PC-3 (cell line): ENCODE measurements around the gene NAPEPLD. TPM values are rescaled to one million over a fixed set of nuclear protein-coding genes. Genes with fewer than 3 reads are reported as not detected.
A peak's percentile ranks its signal among the peaks of the same experiment; 100 is the strongest.
"Not testable (repeated sequence)": the region's sequence is repeated elsewhere in the genome, so short reads cannot be mapped to it uniquely, and the experiment has no call there.

ENCODE experiments used
- ATAC-seq: fragments of 200-7000 bp; cut with Tn5 transposase; 2 replicates; pipeline ENCODE4 v1.9.1; 2020; ENCODE audit warnings: mild to moderate bottlenecking, moderate library complexity
- BruUV-seq: library from RNA; stranded (reverse); fragments of 400-500 nt; replicated peaks from 2 replicates; lab custom pipeline; 2021; lab: Mats Ljungman, UMichigan
- CTCF ChIA-PET: fragments of 300-600 bp; sonication (Branson Sonifier 250); formaldehyde crosslinking; loops from one replicate; lab custom pipeline; 2022; ENCODE audit warnings: antibody characterized with exemption; lab: Charles Lee
- POLR2A ChIA-PET: fragments of 300-600 bp; sonication (Branson Sonifier 250); formaldehyde crosslinking; loops from one replicate; lab custom pipeline; 2022; ENCODE audit warnings: antibody characterized with exemption; ENCODE audit not compliant: unreplicated experiment; lab: Charles Lee
- DNase-seq: peaks from one replicate; pipeline ENCODE4 v3.0.0-alpha.2; 2015
- H2AFZ ChIP-seq: fragments of 300-600 bp; sonication (generic); 2 replicates; pipeline ENCODE4 v1.6.0; 2016; ENCODE audit warnings: antibody characterized with exemption, low read length
- H3F3A ChIP-seq: fragments of 300-600 bp; sonication (generic); one replicate; pipeline ENCODE4 v1.6.0; 2017; ENCODE audit warnings: antibody characterized with exemption, low read length, control low read depth, mild to moderate bottlenecking; ENCODE audit not compliant: unreplicated experiment
- H3K27ac ChIP-seq: fragments of 300-600 bp; sonication (generic); 2 replicates; pipeline ENCODE4 v1.5.1; 2016; ENCODE audit warnings: mild to moderate bottlenecking, low read length
- H3K27me3 ChIP-seq: fragments of 300-600 bp; sonication (generic); 2 replicates; pipeline ENCODE4 v1.6.1; 2016; ENCODE audit warnings: low read length, mixed read lengths
- H3K36me3 ChIP-seq: fragments of 300-600 bp; sonication (generic); 2 replicates; pipeline ENCODE4 v1.6.1; 2016; ENCODE audit warnings: low read depth, mixed run types, low read length, mixed read lengths
- H3K4me1 ChIP-seq: fragments of 300-600 bp; sonication (generic); 2 replicates; pipeline ENCODE4 v1.5.1; 2016; ENCODE audit warnings: low read length; ENCODE audit not compliant: insufficient read depth
- H3K4me2 ChIP-seq: fragments of 300-600 bp; sonication (generic); 2 replicates; pipeline ENCODE4 v1.6.0; 2016; ENCODE audit warnings: low read length
- H3K4me3 ChIP-seq: fragments of 300-600 bp; sonication (generic); 2 replicates; pipeline ENCODE4 v1.5.1; 2016; ENCODE audit warnings: mild to moderate bottlenecking, low read length, mixed read lengths
- H3K79me2 ChIP-seq: fragments of 300-600 bp; sonication (generic); 2 replicates; pipeline ENCODE4 v1.6.1; 2017; ENCODE audit warnings: low read length, mixed read lengths
- H3K9ac ChIP-seq: fragments of 300-600 bp; sonication (generic); 2 replicates; pipeline ENCODE4 v1.6.0; 2016; ENCODE audit warnings: mild to moderate bottlenecking, low read length
- H3K9me2 ChIP-seq: fragments of 300-600 bp; sonication (generic); replicated peaks from 2 replicates; pipeline ENCODE4 v1.6.1; 2016; ENCODE audit warnings: mixed run types, low read length, mixed read lengths
- H3K9me3 ChIP-seq: fragments of 300-600 bp; sonication (generic); 2 replicates; pipeline ENCODE4 v1.6.1; 2016; ENCODE audit warnings: low read length, mixed read lengths
- H4K20me1 ChIP-seq: fragments of 300-600 bp; sonication (generic); 2 replicates; pipeline ENCODE4 v1.6.1; 2016; ENCODE audit warnings: low read length, mixed read lengths
- EZH2 ChIP-seq: fragments of 300-600 bp; sonication (generic); IDR thresholded peaks from one replicate; pipeline ENCODE4 v1.6.1; 2017; ENCODE audit warnings: antibody characterized with exemption, mild to moderate bottlenecking, low read length; ENCODE audit not compliant: unreplicated experiment
- EZH2phosphoT487 ChIP-seq: fragments of 300-600 bp; sonication (generic); IDR thresholded peaks from 2 replicates; pipeline ENCODE4 v1.6.1; 2018; ENCODE audit warnings: mild to moderate bottlenecking, antibody characterized with exemption, low read length, borderline replicate concordance
- intact Hi-C: fragments of 100-400 bp; cut with micrococcal nuclease; formaldehyde crosslinking; loops from 2 replicates; pipeline ENCODE4 v1.9.0; 2023
- total RNA-seq: library from RNA; depleted of rRNA; stranded (reverse); fragments of >200 nt; gene quantifications from 2 replicates; pipeline ENCODE4 v1.2.3, GENCODE V29; 2014
- TF ChIP-seq, protein P1 (sequence below): fragments of 300-600 bp; sonication (generic); conservative IDR thresholded peaks from 2 replicates; pipeline ENCODE4 v1.5.1; 2017; ENCODE audit warnings: antibody characterized with exemption, low read depth, mild to moderate bottlenecking, low read length

Gene NAPEPLD
- total RNA-seq, 1 experiment from 2014 or later, result 2.5 TPM

DNA sequence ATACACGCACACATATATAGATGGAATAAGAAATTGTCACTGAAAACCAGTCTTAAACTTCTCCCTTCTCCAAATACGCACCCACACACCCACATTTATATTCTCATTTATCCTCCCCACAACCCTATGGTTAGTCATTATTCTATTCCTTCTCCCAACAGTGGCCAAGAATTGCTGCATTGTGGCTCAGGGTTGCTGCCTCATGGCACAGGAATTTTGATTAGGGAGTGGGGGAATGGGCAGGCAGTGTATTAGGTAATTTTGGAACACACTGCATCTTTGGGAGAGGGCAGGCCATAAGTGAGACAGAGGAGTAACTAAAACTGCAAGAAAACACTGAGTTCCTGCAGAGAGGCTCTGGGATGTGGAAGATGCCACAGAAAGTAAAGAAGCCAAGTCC lies 35.7 kb downstream of the NAPEPLD start:
- ATAC-seq (peak; percentile 99), DNase-seq (peak; percentile 95)
- Histone ChIP-seq H3K36me3 (no peaks in the 10 kb centered on the region; the same call in 1 of the 2 replicates), H3K9ac (no peak overlapping the region), H3K27me3 (no peaks in the 10 kb centered on the region), H2AFZ (no peak overlapping the region), H3K4me2 (peak overlapping the region; percentile 39), H3K9me2 (no peaks in the 10 kb centered on the region), H3K4me3 (no peak overlapping the region), H3F3A (peaks cover 3% of the 10 kb centered on the region), H3K79me2 (no peaks in the 10 kb centered on the region), H3K4me1 (peaks cover 11% of the 10 kb centered on the region), H3K9me3 (no peaks in the 10 kb centered on the region), H4K20me1 (no peaks in the 10 kb centered on the region), H3K27ac (peak overlapping the region; percentile 72)
- intact Hi-C loops, result loop anchor here (2.0 kb wide), 2 partner anchors 18 to 30 kb away; no protein-coding TSS in a partner anchor
- POLR2A ChIA-PET, result no interaction called here
- CTCF ChIA-PET, result no interaction called here
- no TSS peak for BruUV-seq
- TF ChIP-seq, protein P1, sequence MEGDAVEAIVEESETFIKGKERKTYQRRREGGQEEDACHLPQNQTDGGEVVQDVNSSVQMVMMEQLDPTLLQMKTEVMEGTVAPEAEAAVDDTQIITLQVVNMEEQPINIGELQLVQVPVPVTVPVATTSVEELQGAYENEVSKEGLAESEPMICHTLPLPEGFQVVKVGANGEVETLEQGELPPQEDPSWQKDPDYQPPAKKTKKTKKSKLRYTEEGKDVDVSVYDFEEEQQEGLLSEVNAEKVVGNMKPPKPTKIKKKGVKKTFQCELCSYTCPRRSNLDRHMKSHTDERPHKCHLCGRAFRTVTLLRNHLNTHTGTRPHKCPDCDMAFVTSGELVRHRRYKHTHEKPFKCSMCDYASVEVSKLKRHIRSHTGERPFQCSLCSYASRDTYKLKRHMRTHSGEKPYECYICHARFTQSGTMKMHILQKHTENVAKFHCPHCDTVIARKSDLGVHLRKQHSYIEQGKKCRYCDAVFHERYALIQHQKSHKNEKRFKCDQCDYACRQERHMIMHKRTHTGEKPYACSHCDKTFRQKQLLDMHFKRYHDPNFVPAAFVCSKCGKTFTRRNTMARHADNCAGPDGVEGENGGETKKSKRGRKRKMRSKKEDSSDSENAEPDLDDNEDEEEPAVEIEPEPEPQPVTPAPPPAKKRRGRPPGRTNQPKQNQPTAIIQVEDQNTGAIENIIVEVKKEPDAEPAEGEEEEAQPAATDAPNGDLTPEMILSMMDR, result no peak
- TF ChIP-seq EZH2phosphoT487 (no peak), EZH2 (no peak)

GRCh38 chr7:103106703-103107070 lies 42.2 kb downstream of the NAPEPLD start:
- H4K20me1 ChIP-seq, CTCF ChIA-PET, H3F3A ChIP-seq, H3K36me3 ChIP-seq, DNase-seq, BruUV-seq, H3K9me3 ChIP-seq, H3K9me2 ChIP-seq, H3K9ac ChIP-seq, H3K27ac ChIP-seq, intact Hi-C loops, POLR2A ChIA-PET, H3K79me2 ChIP-seq, H3K27me3 ChIP-seq, H3K4me1 ChIP-seq, H3K4me3 ChIP-seq, H2AFZ ChIP-seq, H3K4me2 ChIP-seq, ATAC-seq: not testable (repeated sequence)

- Histone ChIP-seq H3K9me3 (no peaks in the 10 kb centered on the region), H2AFZ (no peak overlapping the region), H3K9me2 (no peaks in the 10 kb centered on the region), H3K4me2 (no peak overlapping the region), H3K27ac (no peak overlapping the region), H3K79me2 (no peaks in the 10 kb centered on the region), H3K27me3 (no peaks in the 10 kb centered on the region), H3K9ac (no peak overlapping the region), H3K4me3 (no peak overlapping the region), H3K4me1 (no peaks in the 10 kb centered on the region), H4K20me1 (no peaks in the 10 kb centered on the region), H3F3A (no peaks in the 10 kb centered on the region), H3K36me3 (peaks cover 8% of the 10 kb centered on the region)
- DNase-seq, result no peak
- ATAC-seq, result no peak
- no TSS peak for BruUV-seq
- TF ChIP-seq EZH2phosphoT487 (no peak), EZH2 (no peak)
- TF ChIP-seq, protein P1, result no peak
- POLR2A ChIA-PET, result no interaction called here
- intact Hi-C loops, result no loop called here
- CTCF ChIA-PET, result no interaction called here
Measured at GRCh38 chr7:103106005-103106702, 42.7 kb downstream of the NAPEPLD start.
